Karpas-422 (cell line): Measurements from ENCODE around the gene TSGA10IP. TPM values are rescaled to one million over a fixed set of nuclear protein-coding genes. Genes with fewer than 3 reads are reported as not detected.

Experiments used
- DNase-seq: peaks from one replicate; pipeline ENCODE4 v3.0.0-alpha.2; 2015
- H2AFZ ChIP-seq: fragments of 200-600 bp; sonication (generic); 2 replicates; pipeline ENCODE4 v1.6.1; 2014; ENCODE audit warnings: antibody characterized with exemption, low read length, mixed read lengths
- H3K27ac ChIP-seq: fragments of 200-600 bp; sonication (generic); 2 replicates; pipeline ENCODE4 v1.5.1; 2014; ENCODE audit warnings: mild to moderate bottlenecking, low read length, moderate library complexity
- H3K27me3 ChIP-seq: fragments of 200-600 bp; sonication (generic); 2 replicates; pipeline ENCODE4 v1.6.1; 2014; ENCODE audit warnings: low read length, mixed read lengths
- H3K36me3 ChIP-seq: fragments of 200-600 bp; sonication (generic); 2 replicates; pipeline ENCODE4 v1.6.1; 2014; ENCODE audit warnings: low read length, mixed read lengths; ENCODE audit not compliant: insufficient read depth
- H3K4me1 ChIP-seq: fragments of 200-600 bp; sonication (generic); 2 replicates; pipeline ENCODE4 v1.6.1; 2014; ENCODE audit warnings: mild to moderate bottlenecking, low read length, mixed read lengths
- H3K4me2 ChIP-seq: fragments of 200-600 bp; sonication (generic); 2 replicates; pipeline ENCODE4 v1.6.1; 2014; ENCODE audit warnings: low read length, low read depth, mild to moderate bottlenecking; ENCODE audit not compliant: poor library complexity, severe bottlenecking
- H3K4me3 ChIP-seq: fragments of 200-600 bp; sonication (generic); 2 replicates; pipeline ENCODE4 v1.5.1; 2014; ENCODE audit warnings: mild to moderate bottlenecking, antibody characterized with exemption, low read length, mixed read lengths
- H3K79me2 ChIP-seq: fragments of 200-600 bp; sonication (generic); 2 replicates; pipeline ENCODE4 v1.6.1; 2014; ENCODE audit warnings: mild to moderate bottlenecking, low read length, mixed read lengths
- H3K9ac ChIP-seq: fragments of 200-600 bp; sonication (generic); 2 replicates; pipeline ENCODE4 v1.6.0; 2014; ENCODE audit warnings: low read length
- H3K9me2 ChIP-seq: fragments of 200-600 bp; sonication (generic), shearing (Covaris generic); replicated peaks from 2 replicates; pipeline ENCODE4 v1.6.0; 2014; ENCODE audit warnings: mild to moderate bottlenecking, low read length, moderate library complexity; ENCODE audit not compliant: insufficient read depth
- H3K9me3 ChIP-seq: fragments of 300-700, 200-600 bp; sonication (generic); 2 replicates; pipeline ENCODE4 v1.6.1; 2014; ENCODE audit warnings: low read length, mixed read lengths
- H4K20me1 ChIP-seq: fragments of 200-600 bp; sonication (generic); 2 replicates; pipeline ENCODE4 v1.6.1; 2014; ENCODE audit warnings: mild to moderate bottlenecking, antibody characterized with exemption, low read length, low read depth; ENCODE audit not compliant: insufficient read depth
- total RNA-seq: library from RNA; depleted of rRNA; stranded (reverse); fragments of >200 nt; shearing (Covaris generic); gene quantifications from 2 replicates; pipeline ENCODE4 v1.2.3, GENCODE V29; 2014; ENCODE audit warnings: low replicate concordance

The TSGA10IP gene
- total RNA-seq, 1 experiment from 2014 or later = not detected

DNA sequence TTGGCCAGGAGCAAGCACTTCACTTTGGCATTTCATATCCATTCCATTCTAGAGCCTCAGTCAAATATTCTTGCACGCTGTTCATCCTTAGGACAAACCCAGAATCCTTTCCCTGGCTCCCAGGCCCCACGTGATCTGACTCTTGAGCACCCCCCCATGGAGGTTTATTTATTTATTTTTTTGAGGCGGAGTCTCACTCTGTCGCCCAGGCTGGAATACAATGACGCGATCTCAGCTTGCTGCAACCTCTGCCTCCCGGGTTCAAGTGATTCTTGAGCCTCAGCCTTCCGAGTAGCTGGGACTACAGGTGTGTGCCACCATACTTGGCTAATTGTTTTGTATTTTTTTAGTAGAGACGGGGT lies 12.7 kb upstream of the TSGA10IP start:
- H3K4me2 ChIP-seq = no peak overlapping the region
- H3K27ac ChIP-seq = no peak overlapping the region
- H3K36me3 ChIP-seq = no peaks in the 10 kb centered on the region
- H3K4me1 ChIP-seq = peaks cover 6% of the 10 kb centered on the region
- H3K9ac ChIP-seq = no peak overlapping the region
- DNase-seq = no peak
- H3K79me2 ChIP-seq = no peaks in the 10 kb centered on the region
- H3K27me3 ChIP-seq = no peaks in the 10 kb centered on the region
- no peaks in the 10 kb centered on the region for H3K9me2 ChIP-seq
- H2AFZ ChIP-seq = no peak overlapping the region
- no peaks in the 10 kb centered on the region for H4K20me1 ChIP-seq
- H3K4me3 ChIP-seq = no peak overlapping the region
- no peaks in the 10 kb centered on the region for H3K9me3 ChIP-seq

DNA sequence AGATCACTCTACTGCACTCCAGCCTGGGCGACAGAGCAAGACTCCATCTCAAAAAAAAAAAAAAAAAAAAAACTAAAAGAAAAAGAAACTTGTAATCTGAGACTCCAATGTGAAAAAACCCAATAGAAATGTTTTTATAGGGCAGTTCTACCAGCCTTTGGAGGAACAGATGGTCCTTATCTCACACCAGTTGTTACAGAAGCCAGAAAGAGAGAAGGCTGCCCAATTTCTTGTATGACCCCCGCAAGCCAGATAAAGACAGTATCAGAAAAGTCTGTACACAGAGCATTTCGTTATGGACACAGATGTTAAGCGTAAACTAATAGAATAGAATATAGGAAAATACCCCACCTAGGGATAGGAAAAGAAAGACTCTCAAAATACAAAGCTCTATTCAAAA lies 11.3 kb upstream of the TSGA10IP start:
- H3K4me1 ChIP-seq = no peaks in the 10 kb centered on the region
- no peaks in the 10 kb centered on the region for H3K9me3 ChIP-seq
- H3K4me3 ChIP-seq = no peak overlapping the region
- H3K79me2 ChIP-seq = no peaks in the 10 kb centered on the region
- H4K20me1 ChIP-seq = no peaks in the 10 kb centered on the region
- H3K36me3 ChIP-seq = no peaks in the 10 kb centered on the region
- H3K27ac ChIP-seq = no peak overlapping the region
- no peaks in the 10 kb centered on the region for H3K9me2 ChIP-seq
- H3K27me3 ChIP-seq = no peaks in the 10 kb centered on the region
- H3K4me2 ChIP-seq = no peak overlapping the region
- no peak overlapping the region for H3K9ac ChIP-seq
- no peak overlapping the region for H2AFZ ChIP-seq
- DNase-seq = no peak

DNA sequence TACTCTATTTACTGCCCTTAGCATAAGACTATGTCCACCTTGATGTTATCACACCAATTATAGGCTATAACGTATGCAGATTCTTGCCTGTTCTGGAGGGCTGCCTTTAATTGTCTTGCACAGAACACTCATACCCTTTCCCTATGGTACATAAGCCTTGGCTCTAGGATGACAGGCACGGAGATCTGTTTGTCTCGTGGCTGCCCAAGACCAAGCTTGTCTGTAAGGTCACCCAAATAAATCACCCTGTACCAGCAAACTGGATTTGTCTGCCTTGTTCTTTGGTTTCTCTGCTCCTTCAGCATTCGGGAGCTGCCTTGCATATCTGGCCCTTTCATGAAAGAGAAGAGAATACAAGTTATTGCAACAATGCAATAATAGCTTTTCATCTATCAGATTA lies 7.5 kb upstream of the TSGA10IP start:
- no peaks in the 10 kb centered on the region for H4K20me1 ChIP-seq
- no peak overlapping the region for H2AFZ ChIP-seq
- no peaks in the 10 kb centered on the region for H3K79me2 ChIP-seq
- no peaks in the 10 kb centered on the region for H3K27me3 ChIP-seq
- no peak overlapping the region for H3K9ac ChIP-seq
- H3K9me2 ChIP-seq = no peaks in the 10 kb centered on the region
- H3K9me3 ChIP-seq = no peaks in the 10 kb centered on the region
- peaks cover 4% of the 10 kb centered on the region for H3K4me1 ChIP-seq
- H3K4me3 ChIP-seq = no peak overlapping the region
- DNase-seq = no peak
- H3K4me2 ChIP-seq = no peak overlapping the region
- no peak overlapping the region for H3K27ac ChIP-seq
- no peaks in the 10 kb centered on the region for H3K36me3 ChIP-seq

DNA sequence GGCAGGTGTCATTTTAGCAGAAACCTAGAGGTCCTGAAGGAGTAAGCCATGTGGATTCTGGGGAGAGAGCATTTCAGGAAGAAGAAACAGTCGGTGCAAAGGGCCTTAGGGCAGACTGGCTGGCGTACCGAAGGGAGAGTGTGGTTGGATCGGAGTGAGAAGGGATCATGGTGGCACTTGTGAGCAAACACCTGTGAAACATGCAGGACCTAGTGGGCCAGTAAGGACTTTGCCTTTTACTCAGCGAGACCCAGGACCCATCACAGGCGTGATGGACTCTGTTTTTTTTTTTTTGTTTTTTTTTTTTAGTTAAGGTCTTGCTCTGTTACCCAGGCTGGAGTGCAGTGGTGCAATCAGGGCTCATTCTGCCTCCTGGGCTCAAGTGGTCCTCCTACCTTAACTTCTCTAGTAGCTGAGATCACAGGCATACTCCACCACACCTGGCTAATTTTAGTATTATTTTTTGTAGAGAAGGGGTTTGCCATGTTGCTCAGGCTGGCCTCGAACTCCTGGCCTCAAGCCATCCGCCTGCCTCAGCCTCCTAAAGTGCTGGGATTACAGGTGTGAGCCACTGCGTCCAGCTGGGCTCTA lies 3.5 kb upstream of the TSGA10IP start:
- Histone ChIP-seq H3K36me3 (no peaks in the 10 kb centered on the region), H3K4me1 (peaks cover 4% of the 10 kb centered on the region), H4K20me1 (no peaks in the 10 kb centered on the region), H3K27me3 (no peaks in the 10 kb centered on the region), H3K9me3 (no peaks in the 10 kb centered on the region), H3K27ac (no peak overlapping the region), H3K4me3 (no peak overlapping the region), H3K4me2 (no peak overlapping the region), H3K9me2 (no peaks in the 10 kb centered on the region), H3K9ac (no peak overlapping the region), H3K79me2 (no peaks in the 10 kb centered on the region), H2AFZ (peak overlapping the region; percentile 48; the same call in 1 of the 2 replicates)
- DNase-seq = no peak

DNA sequence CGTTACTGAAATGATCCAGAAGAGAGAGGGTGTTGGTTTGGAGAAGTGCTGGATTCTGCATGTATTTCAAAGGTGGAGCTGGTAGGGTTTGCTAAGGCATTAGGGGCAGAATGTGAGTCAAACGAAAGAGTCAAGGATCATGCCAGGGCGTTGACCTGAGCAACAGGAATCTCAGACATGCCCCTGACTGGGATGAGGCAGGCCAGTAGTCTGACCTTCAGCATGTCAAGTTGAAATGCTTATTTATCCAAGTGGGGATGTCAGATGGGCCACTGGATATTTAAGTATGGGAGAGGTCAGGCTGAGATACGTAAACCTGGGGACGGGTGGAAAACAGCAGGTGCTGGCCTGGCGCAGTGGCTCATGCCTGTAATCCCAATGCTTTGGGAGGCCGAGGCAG lies 2.7 kb upstream of the TSGA10IP start:
- DNase-seq = no peak
- Histone ChIP-seq H3K4me1 (peaks cover 4% of the 10 kb centered on the region), H3K4me2 (no peak overlapping the region), H3K9ac (no peak overlapping the region), H3K4me3 (no peak overlapping the region), H2AFZ (no peak overlapping the region), H3K36me3 (no peaks in the 10 kb centered on the region), H3K27ac (no peak overlapping the region), H3K27me3 (no peaks in the 10 kb centered on the region), H3K9me2 (no peaks in the 10 kb centered on the region), H3K79me2 (no peaks in the 10 kb centered on the region), H3K9me3 (no peaks in the 10 kb centered on the region), H4K20me1 (no peaks in the 10 kb centered on the region)

DNA sequence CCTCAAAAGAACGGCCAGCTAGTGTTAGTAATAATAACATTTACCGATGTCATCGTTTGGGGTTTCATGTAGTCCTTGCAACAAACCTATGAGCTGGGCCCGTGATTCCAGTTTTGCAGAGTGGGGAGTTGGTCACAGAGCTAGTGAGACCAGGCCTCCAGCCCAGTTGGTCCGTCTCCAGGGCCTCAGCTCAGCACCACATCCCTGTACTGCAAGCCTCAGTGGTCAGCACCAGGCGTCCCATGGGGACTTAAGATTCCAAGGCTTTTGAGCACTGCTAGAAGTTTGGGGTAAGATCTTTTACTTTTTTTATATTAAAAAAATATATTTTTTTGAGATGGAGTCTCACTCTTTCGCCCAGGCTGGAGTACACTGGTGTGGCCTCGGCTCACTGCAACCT lies 1.1 kb upstream of the TSGA10IP start:
- Histone ChIP-seq H4K20me1 (no peaks in the 10 kb centered on the region), H3K4me3 (no peak overlapping the region), H2AFZ (no peak overlapping the region), H3K36me3 (no peaks in the 10 kb centered on the region), H3K9me2 (no peaks in the 10 kb centered on the region), H3K4me1 (peaks cover 4% of the 10 kb centered on the region), H3K79me2 (no peaks in the 10 kb centered on the region), H3K4me2 (no peak overlapping the region), H3K9ac (no peak overlapping the region), H3K27ac (no peak overlapping the region), H3K27me3 (no peaks in the 10 kb centered on the region), H3K9me3 (no peaks in the 10 kb centered on the region)
- DNase-seq = no peak

DNA sequence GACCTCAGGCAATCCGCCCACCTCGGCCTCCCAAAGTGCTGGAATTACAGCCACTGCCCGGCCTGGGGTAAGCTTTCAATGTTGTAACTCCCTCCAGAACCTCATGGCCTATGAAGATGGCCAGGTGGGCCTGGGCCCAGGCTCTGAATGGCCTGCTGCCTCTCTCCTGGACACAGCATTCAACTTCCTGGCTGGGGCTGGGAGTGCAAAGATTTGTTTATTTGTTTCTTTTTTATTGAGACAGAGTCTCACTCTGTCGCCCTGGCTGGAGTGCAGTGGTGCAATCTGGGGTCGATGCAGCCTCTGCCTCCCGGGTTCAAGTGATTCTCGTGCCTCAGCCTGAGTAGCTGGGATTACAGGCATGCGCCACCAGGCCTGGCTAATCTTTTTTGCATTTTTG lies 513 bp upstream of the TSGA10IP start:
- Histone ChIP-seq H3K4me1 (peaks cover 4% of the 10 kb centered on the region), H3K79me2 (no peaks in the 10 kb centered on the region), H3K4me3 (no peak overlapping the region), H3K9ac (no peak overlapping the region), H3K9me2 (no peaks in the 10 kb centered on the region), H2AFZ (no peak overlapping the region), H3K36me3 (no peaks in the 10 kb centered on the region), H4K20me1 (no peaks in the 10 kb centered on the region), H3K9me3 (no peaks in the 10 kb centered on the region), H3K4me2 (no peak overlapping the region), H3K27ac (no peak overlapping the region), H3K27me3 (no peaks in the 10 kb centered on the region)
- no peak for DNase-seq

DNA sequence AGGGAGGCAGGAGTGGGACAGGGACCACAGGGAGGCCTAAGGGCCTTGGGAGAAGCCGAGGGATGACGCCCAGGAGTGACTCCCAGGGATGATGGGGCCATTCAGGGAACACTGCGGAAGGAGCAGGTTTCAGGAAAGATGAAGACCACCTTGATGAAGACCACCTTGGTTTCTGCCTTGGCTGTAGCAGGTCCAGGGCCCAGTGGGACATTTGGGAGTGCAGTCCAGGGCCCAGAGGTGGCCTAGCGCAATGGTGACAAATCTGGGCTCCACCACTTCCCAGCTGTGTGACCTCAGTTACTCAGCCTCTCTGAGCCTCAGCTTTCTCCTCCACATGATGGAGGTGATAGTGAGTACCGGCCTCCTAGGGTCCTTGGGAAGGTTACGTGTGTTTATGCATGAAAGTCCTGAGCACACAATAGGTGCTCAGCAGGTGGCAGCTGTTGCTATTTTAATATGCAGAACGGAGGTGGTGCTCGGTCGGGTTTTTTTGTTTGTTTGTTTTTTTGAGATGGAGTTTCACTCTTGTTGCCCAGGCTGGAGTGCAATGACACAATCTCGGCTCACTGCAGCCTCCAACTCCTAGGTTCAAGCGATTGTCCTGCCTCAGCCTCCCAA lies 770 bp downstream of the TSGA10IP start:
- Histone ChIP-seq H3K79me2 (no peaks in the 10 kb centered on the region), H3K9me3 (no peaks in the 10 kb centered on the region), H3K27ac (no peak overlapping the region), H3K9ac (no peak overlapping the region), H3K27me3 (no peaks in the 10 kb centered on the region), H2AFZ (no peak overlapping the region), H3K4me3 (no peak overlapping the region), H3K4me2 (no peak overlapping the region), H3K9me2 (no peaks in the 10 kb centered on the region), H3K36me3 (no peaks in the 10 kb centered on the region), H3K4me1 (peaks cover 4% of the 10 kb centered on the region), H4K20me1 (no peaks in the 10 kb centered on the region)
- no peak for DNase-seq
